ENCODE measurements around the gene KLHL22. TPM values are rescaled to one million over a fixed set of nuclear protein-coding genes. Genes with fewer than 3 reads are reported as not detected.

KLHL22 gene
- total and polyA plus RNA-seq, 8 donors, result 9.9 to 22.9 (median 13.2) TPM

DNA sequence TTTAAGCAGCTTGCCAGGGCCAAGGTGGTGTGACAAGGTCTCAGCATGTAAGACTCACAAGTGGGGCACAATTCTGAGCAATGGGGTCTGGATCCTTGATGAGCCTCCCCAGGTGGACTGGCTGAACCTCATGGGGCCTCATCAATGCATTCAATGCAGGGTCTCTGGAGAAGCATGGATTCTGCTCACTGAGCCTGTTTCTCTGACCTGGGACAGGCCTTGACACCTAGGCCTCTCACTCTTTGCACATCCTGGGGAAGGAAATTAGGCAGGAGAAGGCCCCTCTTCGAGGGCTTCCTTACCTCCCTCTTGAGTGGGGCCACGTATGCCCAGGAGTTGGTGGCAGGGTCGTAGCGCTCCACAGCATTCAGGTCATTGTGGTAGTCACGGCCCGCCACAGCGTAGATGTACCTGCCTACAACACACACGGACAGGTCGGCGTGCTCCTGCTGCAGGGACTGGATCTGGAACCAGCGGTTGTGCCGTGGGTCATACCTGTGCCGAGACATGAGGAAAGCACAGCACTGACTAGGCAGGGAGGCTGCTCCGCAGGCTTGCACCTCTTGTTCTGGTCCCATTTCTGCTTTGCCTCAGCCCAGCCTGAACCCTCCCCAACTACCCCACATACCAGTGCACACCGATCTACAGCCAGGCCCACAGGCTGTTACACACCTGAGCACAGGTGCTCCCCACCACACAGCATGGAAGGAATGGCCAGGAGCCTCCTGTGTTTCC is 37.9 kb downstream of the KLHL22 start:
- Histone ChIP-seq H3K4me1 (no peaks in the 10 kb centered on the region), H3K27ac (no peak overlapping the region), H3K4me3 (no peak overlapping the region), H3K9me3 (no peaks in the 10 kb centered on the region), H3K36me3 (peaks cover 0 to 7% (median 0%) of the 10 kb centered on the region in 3 donors), H3K27me3 (no peaks in the 10 kb centered on the region)
- intact Hi-C loops (cut with DNase I), result no loop called here
- ATAC-seq (no peak), FAIRE-seq (no peak), DNase-seq (peak in 2 of 6 donors; percentile 31 to 57)
- TF ChIP-seq, protein P1, sequence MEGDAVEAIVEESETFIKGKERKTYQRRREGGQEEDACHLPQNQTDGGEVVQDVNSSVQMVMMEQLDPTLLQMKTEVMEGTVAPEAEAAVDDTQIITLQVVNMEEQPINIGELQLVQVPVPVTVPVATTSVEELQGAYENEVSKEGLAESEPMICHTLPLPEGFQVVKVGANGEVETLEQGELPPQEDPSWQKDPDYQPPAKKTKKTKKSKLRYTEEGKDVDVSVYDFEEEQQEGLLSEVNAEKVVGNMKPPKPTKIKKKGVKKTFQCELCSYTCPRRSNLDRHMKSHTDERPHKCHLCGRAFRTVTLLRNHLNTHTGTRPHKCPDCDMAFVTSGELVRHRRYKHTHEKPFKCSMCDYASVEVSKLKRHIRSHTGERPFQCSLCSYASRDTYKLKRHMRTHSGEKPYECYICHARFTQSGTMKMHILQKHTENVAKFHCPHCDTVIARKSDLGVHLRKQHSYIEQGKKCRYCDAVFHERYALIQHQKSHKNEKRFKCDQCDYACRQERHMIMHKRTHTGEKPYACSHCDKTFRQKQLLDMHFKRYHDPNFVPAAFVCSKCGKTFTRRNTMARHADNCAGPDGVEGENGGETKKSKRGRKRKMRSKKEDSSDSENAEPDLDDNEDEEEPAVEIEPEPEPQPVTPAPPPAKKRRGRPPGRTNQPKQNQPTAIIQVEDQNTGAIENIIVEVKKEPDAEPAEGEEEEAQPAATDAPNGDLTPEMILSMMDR (IDR thresholded peaks at IDR 0.05), result no peak
- 92 to 93% methylated on average over 15 of the region's 15 CpGs for WGBS, 2 donors

DNA sequence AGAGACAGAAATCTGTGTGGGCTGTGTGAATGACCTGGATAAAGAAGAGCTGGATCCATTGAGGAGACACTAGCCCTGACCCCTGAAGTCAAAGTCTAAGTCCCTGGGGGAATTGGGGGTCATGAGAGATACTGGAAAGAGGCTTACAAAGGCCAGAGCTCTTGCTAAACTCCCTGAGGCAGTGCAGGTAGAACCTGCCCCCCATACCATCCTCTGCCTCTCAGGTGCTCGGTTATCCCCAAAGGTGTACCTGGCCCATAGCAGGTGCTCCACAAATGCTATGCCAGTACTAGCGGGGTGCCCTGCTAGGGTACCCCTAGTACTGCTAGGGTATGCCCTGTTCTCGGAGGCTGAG is 38.9 kb downstream of the KLHL22 start:
- DNase-seq (no peak), ATAC-seq (peak in 1 of 4 donors; percentile 13), FAIRE-seq (no peak)
- TF ChIP-seq, protein P1 (IDR thresholded peaks at IDR 0.05), result no peak
- Histone ChIP-seq H3K27ac (no peak overlapping the region), H3K36me3 (peaks cover 0 to 7% (median 0%) of the 10 kb centered on the region in 3 donors), H3K9me3 (no peaks in the 10 kb centered on the region), H3K4me3 (no peak overlapping the region), H3K4me1 (no peaks in the 10 kb centered on the region), H3K27me3 (no peaks in the 10 kb centered on the region)
- WGBS, 2 donors, result 88 to 93% methylated on average over 3 of the region's 3 CpGs
- intact Hi-C loops (cut with DNase I), result no loop called here

DNA sequence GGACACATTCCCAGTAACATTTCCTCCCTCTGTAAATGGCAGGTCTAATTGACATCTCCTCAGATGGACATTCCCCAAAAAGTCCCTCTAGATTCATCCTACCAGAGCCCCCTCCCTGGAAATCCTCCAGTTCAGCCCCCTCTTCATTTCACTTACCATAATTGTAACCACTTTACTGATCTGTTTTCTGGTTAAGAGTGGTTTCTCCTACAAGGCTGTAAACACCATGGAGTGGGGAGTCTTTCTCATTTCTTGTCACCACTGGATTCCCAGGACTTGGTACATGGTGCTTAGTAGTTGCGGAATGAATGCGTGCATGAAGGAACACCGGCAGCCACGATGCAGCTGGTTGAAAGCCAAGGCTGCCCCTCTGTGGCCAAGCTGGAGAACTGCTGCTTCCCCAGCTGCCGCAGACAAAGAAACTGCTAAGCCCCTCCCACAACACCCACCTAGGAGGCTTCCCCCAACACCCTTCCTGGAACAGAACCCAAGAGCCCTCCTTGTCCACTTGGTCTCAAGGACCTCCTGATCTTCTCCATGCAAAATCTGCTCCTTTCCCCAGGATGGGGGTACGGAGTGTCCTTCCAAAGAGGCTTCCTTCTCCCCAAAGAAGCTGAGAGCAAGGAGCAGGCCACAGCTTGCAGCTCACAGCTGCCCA is 39.4 kb downstream of the KLHL22 start:
- no peaks in the 10 kb centered on the region for H3K9me3 ChIP-seq
- ATAC-seq, result peak; percentile 76 to 96 (median 92)
- peak in 5 of 6 donors; percentile 42 to 81 (median 69) for DNase-seq
- intact Hi-C loops (cut with DNase I), result no loop called here
- peaks cover 0 to 7% (median 0%) of the 10 kb centered on the region in 3 donors for H3K36me3 ChIP-seq
- H3K27me3 ChIP-seq, result no peaks in the 10 kb centered on the region
- TF ChIP-seq, protein P1 (IDR thresholded peaks at IDR 0.05), result peak; percentile 43 to 79 (median 74)
- no peak overlapping the region for H3K4me3 ChIP-seq
- H3K4me1 ChIP-seq, result no peaks in the 10 kb centered on the region
- 21 to 25% methylated on average over 6 of the region's 6 CpGs for WGBS, 2 donors
- FAIRE-seq, result no peak
- H3K27ac ChIP-seq, result no peak overlapping the region

DNA sequence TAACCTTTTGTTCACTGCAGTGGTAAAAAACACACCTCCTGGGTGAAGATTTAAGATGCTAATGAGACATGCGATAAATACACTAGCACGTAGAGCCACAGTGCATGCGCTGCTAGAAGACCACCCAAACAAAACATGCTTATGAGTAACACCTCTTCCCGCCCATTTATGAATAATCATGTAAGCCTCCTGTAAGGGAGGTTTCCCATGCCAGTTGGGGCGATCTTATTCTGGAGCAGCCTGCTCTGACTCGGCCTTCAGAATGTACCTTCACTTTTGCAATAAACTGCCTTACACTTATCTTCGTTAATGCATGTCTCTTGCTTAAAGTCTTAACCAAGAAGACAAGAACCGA is 39.9 kb downstream of the KLHL22 start:
- no peak overlapping the region for H3K4me3 ChIP-seq
- H3K36me3 ChIP-seq, result peaks cover 0 to 7% (median 0%) of the 10 kb centered on the region in 3 donors
- no peaks in the 10 kb centered on the region for H3K4me1 ChIP-seq
- H3K9me3 ChIP-seq, result no peaks in the 10 kb centered on the region
- no peak for DNase-seq
- TF ChIP-seq, protein P1 (IDR thresholded peaks at IDR 0.05), result no peak
- ATAC-seq, result no peak
- no peak overlapping the region for H3K27ac ChIP-seq
- FAIRE-seq, result no peak
- H3K27me3 ChIP-seq, result no peaks in the 10 kb centered on the region
- WGBS, 2 donors, result 89 to 90% methylated on average over 8 of the region's 8 CpGs
- intact Hi-C loops (cut with DNase I), result no loop called here

DNA sequence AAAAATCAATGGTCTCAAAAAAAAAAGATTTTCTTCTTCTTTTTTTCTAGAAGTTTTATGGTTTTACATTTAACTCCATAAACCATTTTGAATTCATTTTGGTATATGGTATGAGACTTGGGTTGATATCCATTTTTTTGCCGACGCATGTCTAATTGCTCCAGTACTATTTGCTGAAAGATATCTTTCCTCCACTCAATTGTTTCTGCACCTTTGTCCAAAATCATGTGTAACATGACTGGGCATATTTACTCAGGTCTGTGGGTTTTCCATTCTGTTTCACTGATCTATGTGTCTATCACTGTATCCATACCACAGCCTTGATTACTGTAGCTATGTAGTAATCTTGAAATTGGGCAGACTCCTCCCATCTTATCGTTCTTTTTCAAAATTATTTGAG is 42.4 kb downstream of the KLHL22 start:
- Histone ChIP-seq H3K27me3 (no peaks in the 10 kb centered on the region), H3K27ac (no peak overlapping the region), H3K36me3 (peaks cover 0 to 7% (median 0%) of the 10 kb centered on the region in 3 donors), H3K4me1 (no peaks in the 10 kb centered on the region), H3K4me3 (no peak overlapping the region), H3K9me3 (no peaks in the 10 kb centered on the region)
- intact Hi-C loops (cut with DNase I), result no loop called here
- ATAC-seq (no peak), FAIRE-seq (no peak), DNase-seq (no peak)
- TF ChIP-seq, protein P1 (IDR thresholded peaks at IDR 0.05), result no peak
- WGBS, 2 donors, result 92 to 98% methylated on average over 3 of the region's 3 CpGs

All from pancreas (tissue), 10 donors.